ENCODE measurements around the gene LRRTM4.
"Not testable (repeated sequence)": the region's sequence is repeated elsewhere in the genome, so short reads cannot be mapped to it uniquely, and the experiment has no call there.

LRRTM4 gene

GRCh38 chr2:76721226-76721625 lies 801.0 kb downstream of the LRRTM4 start:
- no peak for DNase-seq

GRCh38 chr2:76713312-76713711 lies 808.9 kb downstream of the LRRTM4 start:
- no peak for DNase-seq

- DNase-seq = no peak
These were observed 810.7 kb downstream of the LRRTM4 start for GRCh38 chr2:76711490-76711889.

- DNase-seq = no peak
These were observed 821.3 kb downstream of the LRRTM4 start for GRCh38 chr2:76700894-76701293.

- DNase-seq = not testable (repeated sequence)
These were observed 824.0 kb downstream of the LRRTM4 start for GRCh38 chr2:76697998-76698713.

All from fibroblast of skin of back (primary cell).